Measurements from ENCODE around the gene TEX14. TPM values are rescaled to one million over a fixed set of nuclear protein-coding genes. Genes with fewer than 3 reads are reported as not detected.
A peak's percentile ranks its signal among the peaks of the same experiment; 100 is the strongest.

TEX14 gene
- polyA plus RNA-seq, 2 donors, result 0.02 to 0.05 TPM

DNA sequence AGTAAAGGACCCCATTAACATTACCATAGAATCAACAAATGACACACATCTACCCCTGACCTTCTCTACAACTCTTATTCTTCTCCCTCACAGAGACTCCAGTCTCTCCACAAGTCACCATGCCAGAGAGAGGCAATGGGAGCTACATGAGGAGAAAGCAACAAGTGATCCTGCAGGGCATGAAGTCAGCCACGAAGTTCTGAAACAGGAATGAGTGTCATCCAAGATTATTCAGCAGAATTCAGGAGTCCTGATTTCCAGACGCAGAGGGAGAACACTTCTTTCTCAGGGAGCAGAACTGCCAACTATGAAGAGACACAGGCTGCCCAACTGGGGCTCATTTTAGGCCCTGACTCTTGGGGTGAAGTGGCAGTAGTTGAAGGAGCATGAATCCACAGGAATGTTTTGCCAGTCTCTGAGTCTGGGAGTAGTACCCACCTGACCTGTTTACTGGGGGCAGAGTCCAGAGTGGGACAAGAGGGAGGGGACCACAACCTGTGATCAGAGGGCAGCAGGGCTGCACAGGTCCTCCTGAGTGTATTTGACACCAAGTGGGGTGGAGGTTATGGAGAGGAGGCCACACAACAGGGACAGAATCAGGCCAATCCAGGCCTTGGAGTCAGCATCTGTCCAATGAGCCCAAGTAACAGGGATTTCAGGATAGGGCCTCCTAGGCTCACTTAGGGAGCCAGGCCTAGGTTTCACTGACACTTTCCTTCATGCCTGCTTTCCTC, 175.0 kb downstream of the TEX14 start:
- no peaks in the 10 kb centered on the region for H3K9me3 ChIP-seq (ENCODE audit: control insufficient read depth in 2 of 2, insufficient read depth in 1 of 2, low read depth in 1 of 2, low read length in 1 of 2)
- no peaks in the 10 kb centered on the region for H3K27me3 ChIP-seq (ENCODE audit: control insufficient read depth in 1 of 2, insufficient read depth in 2 of 2, low read length in 2 of 2)
- H3K36me3 ChIP-seq (ENCODE audit: control insufficient read depth in 2 of 2, insufficient read depth in 2 of 2, low read length in 1 of 2), result peaks cover 0 to 3% of the 10 kb centered on the region in 2 donors
- peak overlapping the region; percentile 95 to 98 for H3K27ac ChIP-seq (ENCODE audit: low read depth in 2 of 2, low read length in 1 of 2)
- H3K4me3 ChIP-seq (ENCODE audit: low read depth in 1 of 2, low read length in 2 of 2), result peak overlapping the region; percentile 52 to 76
- WGBS, 2 donors, result 44 to 52% methylated on average over 2 of the region's 2 CpGs
- peaks cover 2 to 10% of the 10 kb centered on the region in 2 donors for H3K4me1 ChIP-seq (ENCODE audit: control insufficient read depth in 2 of 2, insufficient read depth in 2 of 2, low read length in 1 of 2)

DNA sequence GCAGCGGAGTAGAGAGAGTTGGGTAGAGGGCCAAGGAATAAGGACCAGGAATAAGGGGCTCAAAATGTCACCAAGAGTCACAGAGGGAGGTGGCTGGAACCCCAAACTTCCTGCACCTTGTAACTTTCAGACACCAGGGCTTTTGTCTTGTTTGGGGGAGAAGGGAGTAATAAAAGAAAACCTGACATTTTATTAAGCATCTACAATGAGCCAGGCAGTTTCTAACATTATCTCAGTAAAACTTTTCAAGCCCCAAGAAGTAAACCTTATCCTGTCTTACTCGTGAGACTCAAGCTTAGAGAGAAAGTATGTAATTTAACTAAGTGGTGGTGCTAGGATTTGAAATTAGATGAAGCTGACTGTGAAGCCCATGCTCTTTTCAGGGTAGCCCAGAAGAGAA, 176.6 kb downstream of the TEX14 start:
- H3K27ac ChIP-seq (ENCODE audit: low read depth in 2 of 2, low read length in 1 of 2), result peak overlapping the region; percentile 60 to 81
- H3K4me3 ChIP-seq (ENCODE audit: low read depth in 1 of 2, low read length in 2 of 2), result no peak overlapping the region
- peaks cover 3 to 12% of the 10 kb centered on the region in 2 donors for H3K36me3 ChIP-seq (ENCODE audit: control insufficient read depth in 2 of 2, insufficient read depth in 2 of 2, low read length in 1 of 2)
- H3K27me3 ChIP-seq (ENCODE audit: control insufficient read depth in 1 of 2, insufficient read depth in 2 of 2, low read length in 2 of 2), result no peaks in the 10 kb centered on the region
- no peaks in the 10 kb centered on the region for H3K9me3 ChIP-seq (ENCODE audit: control insufficient read depth in 2 of 2, insufficient read depth in 1 of 2, low read depth in 1 of 2, low read length in 1 of 2)
- 52 to 72% methylated on average over 2 of the region's 2 CpGs for WGBS, 2 donors
- H3K4me1 ChIP-seq (ENCODE audit: control insufficient read depth in 2 of 2, insufficient read depth in 2 of 2, low read length in 1 of 2), result peaks cover 2 to 10% of the 10 kb centered on the region in 2 donors

DNA sequence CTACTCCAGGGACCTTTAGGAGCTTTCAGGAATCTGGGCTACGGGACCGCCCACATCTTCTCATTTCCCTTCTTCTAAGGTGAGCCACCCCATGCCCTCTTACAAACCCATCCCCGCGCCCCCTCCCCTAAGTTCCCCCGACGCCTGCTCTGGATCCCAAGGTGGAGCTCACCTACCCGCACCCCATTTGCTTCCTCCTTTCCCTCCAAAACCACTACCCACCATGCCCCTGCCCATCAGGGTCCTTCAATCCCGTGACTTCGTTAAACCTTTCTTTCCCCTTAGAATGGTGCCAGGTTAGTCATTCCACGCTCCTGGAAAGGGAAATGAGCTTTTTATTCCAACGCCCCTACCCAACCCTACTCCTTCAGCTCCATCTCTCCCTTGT, 177.1 kb downstream of the TEX14 start:
- peak overlapping the region; percentile 60 to 81 for H3K27ac ChIP-seq (ENCODE audit: low read depth in 2 of 2, low read length in 1 of 2)
- H3K4me1 ChIP-seq (ENCODE audit: control insufficient read depth in 2 of 2, insufficient read depth in 2 of 2, low read length in 1 of 2), result peaks cover 2 to 10% of the 10 kb centered on the region in 2 donors
- WGBS, 2 donors, result 16% methylated on average over 11 of the region's 11 CpGs
- H3K4me3 ChIP-seq (ENCODE audit: low read depth in 1 of 2, low read length in 2 of 2), result peak overlapping the region; percentile 65 to 73
- no peaks in the 10 kb centered on the region for H3K27me3 ChIP-seq (ENCODE audit: control insufficient read depth in 1 of 2, insufficient read depth in 2 of 2, low read length in 2 of 2)
- peaks cover 3 to 16% of the 10 kb centered on the region in 2 donors for H3K36me3 ChIP-seq (ENCODE audit: control insufficient read depth in 2 of 2, insufficient read depth in 2 of 2, low read length in 1 of 2)
- no peaks in the 10 kb centered on the region for H3K9me3 ChIP-seq (ENCODE audit: control insufficient read depth in 2 of 2, insufficient read depth in 1 of 2, low read depth in 1 of 2, low read length in 1 of 2)

DNA sequence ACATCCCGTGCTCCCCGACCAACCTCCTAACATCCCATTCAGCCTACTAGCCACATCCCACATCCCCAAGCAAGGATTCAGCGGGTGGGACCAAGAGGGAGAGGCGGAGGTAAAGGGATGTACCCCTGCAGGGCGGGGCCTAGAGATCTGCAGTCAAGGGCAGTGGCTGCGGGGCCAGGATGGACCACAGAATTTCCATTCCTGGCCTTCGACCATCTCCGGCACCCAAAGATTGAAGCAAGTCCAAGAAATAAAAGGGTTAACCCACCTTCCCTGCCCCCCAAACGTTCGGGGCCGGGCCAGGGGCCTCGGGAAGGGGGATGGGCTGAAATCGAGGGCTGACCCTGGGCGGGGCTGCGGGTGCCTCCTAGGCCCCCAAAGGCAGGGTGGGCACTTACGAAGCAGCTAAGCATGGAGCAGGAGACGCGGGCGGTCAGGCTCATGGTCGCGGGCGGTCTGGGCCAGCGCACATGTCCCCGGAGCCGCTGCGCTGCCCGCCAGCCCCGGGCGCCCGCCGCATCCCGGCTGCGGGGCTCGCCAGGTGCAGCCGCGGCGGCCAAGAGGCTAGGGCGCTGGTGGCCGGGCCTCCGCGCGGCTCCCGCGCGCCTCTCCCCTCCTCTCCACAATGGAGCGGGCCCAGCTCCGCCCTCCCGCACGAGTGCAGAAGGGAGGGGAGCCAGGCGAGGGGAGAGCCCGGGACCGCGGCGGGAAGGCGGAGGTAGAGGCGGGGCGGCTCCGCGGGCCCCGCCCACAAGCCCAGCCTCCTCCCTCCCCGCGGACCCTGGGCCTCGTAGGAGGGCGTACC, 177.7 kb downstream of the TEX14 start, which contains the start of gene MTMR4:
MTMR4 (minus strand) TSS at position 674 of the 805 bp plus-strand sequence; CDS start at position 443, 231 bp downstream.
- no peaks in the 10 kb centered on the region for H3K27me3 ChIP-seq (ENCODE audit: control insufficient read depth in 1 of 2, insufficient read depth in 2 of 2, low read length in 2 of 2)
- H3K36me3 ChIP-seq (ENCODE audit: control insufficient read depth in 2 of 2, insufficient read depth in 2 of 2, low read length in 1 of 2), result peaks cover 3 to 21% of the 10 kb centered on the region in 2 donors
- peaks cover 2 to 10% of the 10 kb centered on the region in 2 donors for H3K4me1 ChIP-seq (ENCODE audit: control insufficient read depth in 2 of 2, insufficient read depth in 2 of 2, low read length in 1 of 2)
- H3K4me3 ChIP-seq (ENCODE audit: low read depth in 1 of 2, low read length in 2 of 2), result peak within 1 kb of the TSS; percentile 65 to 73
- H3K27ac ChIP-seq (ENCODE audit: low read depth in 2 of 2, low read length in 1 of 2), result peak within 1 kb of the TSS; percentile 60 to 81
- no peaks in the 10 kb centered on the region for H3K9me3 ChIP-seq (ENCODE audit: control insufficient read depth in 2 of 2, insufficient read depth in 1 of 2, low read depth in 1 of 2, low read length in 1 of 2)
- WGBS, 2 donors, result 0 to 1% methylated on average over 51 to 64 of the region's 64 CpGs

DNA sequence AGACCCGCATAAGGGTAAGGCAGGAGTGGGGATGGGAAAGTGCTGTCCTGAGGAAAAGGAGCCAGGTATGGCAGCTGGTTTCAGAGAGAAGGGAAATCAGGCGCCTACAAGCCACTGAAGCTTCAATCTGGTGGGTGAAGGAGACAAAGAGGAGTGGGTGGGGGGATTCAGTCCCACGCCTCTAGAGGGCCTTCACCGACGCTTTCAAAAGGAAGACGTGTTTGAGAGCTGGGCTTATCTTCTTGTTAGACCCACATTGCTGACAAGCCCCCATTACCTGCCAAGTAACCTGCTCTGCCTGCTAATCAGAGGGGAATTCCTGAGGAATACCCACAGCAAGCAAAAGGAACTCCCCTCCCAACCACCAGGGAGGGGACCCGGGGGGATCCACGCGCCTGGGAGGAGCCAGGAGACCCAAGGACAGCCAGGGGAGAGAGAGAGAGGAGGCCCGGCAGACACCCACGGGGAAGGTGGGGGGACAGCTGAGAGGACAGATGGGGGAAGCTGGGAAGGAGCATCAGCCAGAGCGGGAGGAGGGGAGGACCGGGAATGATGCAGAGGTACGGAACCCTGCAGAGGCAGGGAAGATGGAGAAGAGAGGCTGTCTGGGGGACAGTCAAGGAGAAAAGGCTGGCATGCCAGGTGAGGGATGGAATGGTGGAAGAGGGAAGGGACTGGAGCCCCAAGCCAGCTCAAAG, 178.4 kb downstream of the TEX14 start:
- H3K4me1 ChIP-seq (ENCODE audit: control insufficient read depth in 2 of 2, insufficient read depth in 2 of 2, low read length in 1 of 2), result peaks cover 2 to 10% of the 10 kb centered on the region in 2 donors
- H3K27me3 ChIP-seq (ENCODE audit: control insufficient read depth in 1 of 2, insufficient read depth in 2 of 2, low read length in 2 of 2), result no peaks in the 10 kb centered on the region
- no peak overlapping the region for H3K27ac ChIP-seq (ENCODE audit: low read depth in 2 of 2, low read length in 1 of 2)
- no peaks in the 10 kb centered on the region for H3K9me3 ChIP-seq (ENCODE audit: control insufficient read depth in 2 of 2, insufficient read depth in 1 of 2, low read depth in 1 of 2, low read length in 1 of 2)
- peak overlapping the region; percentile 65 to 73 for H3K4me3 ChIP-seq (ENCODE audit: low read depth in 1 of 2, low read length in 2 of 2)
- 27 to 30% methylated on average over 14 of the region's 14 CpGs for WGBS, 2 donors
- peaks cover 6 to 29% of the 10 kb centered on the region in 2 donors for H3K36me3 ChIP-seq (ENCODE audit: control insufficient read depth in 2 of 2, insufficient read depth in 2 of 2, low read length in 1 of 2)

DNA sequence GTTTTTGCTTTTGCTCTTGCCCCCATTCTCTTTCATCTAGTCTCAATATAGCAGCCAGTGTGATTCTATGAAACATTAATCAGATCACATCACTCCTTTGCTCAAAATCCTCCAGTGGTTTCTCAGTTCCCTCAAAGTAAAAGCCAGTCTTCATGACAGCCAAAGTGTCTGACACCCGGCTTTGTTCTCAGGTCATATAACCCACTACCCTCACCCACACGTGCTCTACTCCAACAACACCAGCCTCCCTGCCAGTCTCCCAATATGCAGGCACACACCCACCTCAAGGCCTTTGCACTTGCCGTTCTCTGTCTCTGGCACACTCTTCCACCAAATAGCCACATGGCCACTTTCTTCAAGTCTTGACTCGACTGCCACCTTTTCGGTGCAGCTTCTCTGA, 181.8 kb downstream of the TEX14 start:
- H3K9me3 ChIP-seq (ENCODE audit: control insufficient read depth in 2 of 2, insufficient read depth in 1 of 2, low read depth in 1 of 2, low read length in 1 of 2), result no peaks in the 10 kb centered on the region
- no peak overlapping the region for H3K4me3 ChIP-seq (ENCODE audit: low read depth in 1 of 2, low read length in 2 of 2)
- peaks cover 10 to 54% of the 10 kb centered on the region in 2 donors for H3K36me3 ChIP-seq (ENCODE audit: control insufficient read depth in 2 of 2, insufficient read depth in 2 of 2, low read length in 1 of 2)
- peaks cover 0 to 3% of the 10 kb centered on the region in 2 donors for H3K4me1 ChIP-seq (ENCODE audit: control insufficient read depth in 2 of 2, insufficient read depth in 2 of 2, low read length in 1 of 2)
- H3K27me3 ChIP-seq (ENCODE audit: control insufficient read depth in 1 of 2, insufficient read depth in 2 of 2, low read length in 2 of 2), result no peaks in the 10 kb centered on the region
- H3K27ac ChIP-seq (ENCODE audit: low read depth in 2 of 2, low read length in 1 of 2), result no peak overlapping the region
- WGBS, 2 donors, result 88 to 95% methylated on average over 5 of the region's 5 CpGs

DNA sequence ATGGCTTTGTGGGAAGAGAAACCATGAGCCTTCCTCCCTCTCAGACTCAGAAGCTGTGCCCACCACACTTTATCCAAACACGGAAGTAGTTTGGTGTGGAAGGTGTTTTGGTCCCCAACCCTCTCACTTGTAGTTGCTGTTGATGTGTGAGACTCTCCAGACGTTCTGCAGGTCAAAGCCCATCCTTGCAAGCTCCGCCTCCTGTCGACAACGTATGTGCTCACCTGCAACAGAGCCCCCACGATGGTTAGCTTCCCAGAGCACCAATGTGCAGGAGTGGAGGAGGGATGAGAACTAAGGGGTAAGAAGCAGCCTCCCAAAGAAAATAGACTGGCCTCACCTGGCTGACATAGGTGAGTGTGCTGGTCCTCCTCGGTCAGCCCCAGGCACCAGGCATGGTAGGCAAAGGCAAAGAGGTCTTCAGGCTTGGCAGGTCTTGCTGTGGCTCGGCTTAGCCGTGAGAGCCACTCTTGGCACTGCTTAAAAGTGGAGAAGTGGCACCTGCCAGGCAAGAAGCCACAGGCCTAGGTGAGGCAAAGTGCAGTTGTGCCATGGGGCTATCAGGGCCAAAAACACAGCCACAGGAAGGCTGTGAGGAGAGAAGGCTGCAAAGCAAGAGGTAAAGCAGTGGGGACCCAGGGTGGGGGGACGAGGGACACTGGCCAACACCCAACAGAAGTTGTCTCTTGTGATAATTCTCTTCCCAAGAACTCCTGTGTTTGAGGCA, 183.3 kb downstream of the TEX14 start:
- no peaks in the 10 kb centered on the region for H3K9me3 ChIP-seq (ENCODE audit: control insufficient read depth in 2 of 2, insufficient read depth in 1 of 2, low read depth in 1 of 2, low read length in 1 of 2)
- no peak overlapping the region for H3K27ac ChIP-seq (ENCODE audit: low read depth in 2 of 2, low read length in 1 of 2)
- H3K36me3 ChIP-seq (ENCODE audit: control insufficient read depth in 2 of 2, insufficient read depth in 2 of 2, low read length in 1 of 2), result peaks cover 17 to 67% of the 10 kb centered on the region in 2 donors
- no peaks in the 10 kb centered on the region for H3K27me3 ChIP-seq (ENCODE audit: control insufficient read depth in 1 of 2, insufficient read depth in 2 of 2, low read length in 2 of 2)
- H3K4me1 ChIP-seq (ENCODE audit: control insufficient read depth in 2 of 2, insufficient read depth in 2 of 2, low read length in 1 of 2), result peaks cover 0 to 3% of the 10 kb centered on the region in 2 donors
- 75 to 82% methylated on average over 10 of the region's 10 CpGs for WGBS, 2 donors
- no peak overlapping the region for H3K4me3 ChIP-seq (ENCODE audit: low read depth in 1 of 2, low read length in 2 of 2)

DNA sequence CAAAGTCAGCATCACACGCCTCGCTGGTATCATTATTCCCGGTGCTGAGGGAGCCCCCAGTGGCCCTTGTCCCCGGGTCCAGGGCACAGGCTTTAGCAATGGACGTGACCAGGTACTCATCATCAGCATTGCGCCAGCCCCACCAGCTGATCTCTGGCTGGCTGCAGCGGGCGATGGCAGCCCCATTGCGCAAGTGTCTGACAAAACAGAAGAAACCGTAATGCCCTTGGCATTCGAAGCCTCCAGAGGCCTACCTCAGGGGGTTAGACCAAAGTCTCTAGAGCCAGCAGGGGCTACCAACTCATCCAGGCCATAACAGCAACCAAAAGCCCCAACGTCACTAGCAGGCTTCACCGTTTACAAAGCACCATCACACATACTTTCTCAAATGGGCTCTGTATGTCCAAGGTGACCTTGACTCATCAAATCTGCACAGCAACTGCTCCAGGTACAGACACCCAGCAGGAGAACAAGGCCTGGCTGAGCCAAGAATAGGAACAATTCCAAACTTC, 184.7 kb downstream of the TEX14 start:
- no peaks in the 10 kb centered on the region for H3K27me3 ChIP-seq (ENCODE audit: control insufficient read depth in 1 of 2, insufficient read depth in 2 of 2, low read length in 2 of 2)
- H3K36me3 ChIP-seq (ENCODE audit: control insufficient read depth in 2 of 2, insufficient read depth in 2 of 2, low read length in 1 of 2), result peaks cover 17 to 66% of the 10 kb centered on the region in 2 donors
- no peaks in the 10 kb centered on the region for H3K4me1 ChIP-seq (ENCODE audit: control insufficient read depth in 2 of 2, insufficient read depth in 2 of 2, low read length in 1 of 2)
- no peak overlapping the region for H3K27ac ChIP-seq (ENCODE audit: low read depth in 2 of 2, low read length in 1 of 2)
- WGBS, 2 donors, result 87 to 93% methylated on average over 13 of the region's 13 CpGs
- H3K4me3 ChIP-seq (ENCODE audit: low read depth in 1 of 2, low read length in 2 of 2), result no peak overlapping the region
- H3K9me3 ChIP-seq (ENCODE audit: control insufficient read depth in 2 of 2, insufficient read depth in 1 of 2, low read depth in 1 of 2, low read length in 1 of 2), result no peaks in the 10 kb centered on the region

Measured in esophagus (tissue), 2 donors.